ENCODE results near the gene DNA2.

GRCh38 chr10:68440898-68441297 lies 30.9 kb downstream of the DNA2 start:
- no peak for TF ChIP-seq CTCF (conservative IDR thresholded peaks at IDR 0.05; ENCODE audit: low read depth, low read length)
- no peak for TF ChIP-seq MAFK (IDR thresholded peaks at IDR 0.05; ENCODE audit: low read depth, low read length)
- TF ChIP-seq RAD21 (IDR thresholded peaks at IDR 0.05; ENCODE audit: low read length) = no peak
- TF ChIP-seq POLR2A (IDR thresholded peaks at IDR 0.05; ENCODE audit: low read depth, low read length) = no peak
- TF ChIP-seq FOS (IDR thresholded peaks at IDR 0.05; ENCODE audit: low read depth, low read length) = no peak
- no peak for TF ChIP-seq MXI1 (IDR thresholded peaks at IDR 0.05; ENCODE audit: borderline replicate concordance, low read depth, low read length)
- TF ChIP-seq RCOR1 (IDR thresholded peaks at IDR 0.05; ENCODE audit: insufficient replicate concordance, low read length) = no peak
- TF ChIP-seq BHLHE40 (IDR thresholded peaks at IDR 0.05; ENCODE audit: low read depth, low read length) = no peak
- TF ChIP-seq USF2 (IDR thresholded peaks at IDR 0.05; ENCODE audit: low read depth, low read length) = no peak
- TF ChIP-seq MAZ (IDR thresholded peaks at IDR 0.05; ENCODE audit: borderline replicate concordance, low read depth, low read length) = no peak
- no peak for TF ChIP-seq NFE2L2 (IDR thresholded peaks at IDR 0.05; ENCODE audit: low read depth, low read length)
- TF ChIP-seq RFX5 (IDR thresholded peaks at IDR 0.05; ENCODE audit: low read depth, low read length) = no peak

All from IMR-90 (cell line).